ENCODE data around the gene SBK3.

GRCh38 chr19:55593096-55593772, 47.9 kb upstream of the SBK3 start:
- no peak for TF ChIP-seq POLR2A (IDR thresholded peaks at IDR 0.05)
- TF ChIP-seq, protein P1, sequence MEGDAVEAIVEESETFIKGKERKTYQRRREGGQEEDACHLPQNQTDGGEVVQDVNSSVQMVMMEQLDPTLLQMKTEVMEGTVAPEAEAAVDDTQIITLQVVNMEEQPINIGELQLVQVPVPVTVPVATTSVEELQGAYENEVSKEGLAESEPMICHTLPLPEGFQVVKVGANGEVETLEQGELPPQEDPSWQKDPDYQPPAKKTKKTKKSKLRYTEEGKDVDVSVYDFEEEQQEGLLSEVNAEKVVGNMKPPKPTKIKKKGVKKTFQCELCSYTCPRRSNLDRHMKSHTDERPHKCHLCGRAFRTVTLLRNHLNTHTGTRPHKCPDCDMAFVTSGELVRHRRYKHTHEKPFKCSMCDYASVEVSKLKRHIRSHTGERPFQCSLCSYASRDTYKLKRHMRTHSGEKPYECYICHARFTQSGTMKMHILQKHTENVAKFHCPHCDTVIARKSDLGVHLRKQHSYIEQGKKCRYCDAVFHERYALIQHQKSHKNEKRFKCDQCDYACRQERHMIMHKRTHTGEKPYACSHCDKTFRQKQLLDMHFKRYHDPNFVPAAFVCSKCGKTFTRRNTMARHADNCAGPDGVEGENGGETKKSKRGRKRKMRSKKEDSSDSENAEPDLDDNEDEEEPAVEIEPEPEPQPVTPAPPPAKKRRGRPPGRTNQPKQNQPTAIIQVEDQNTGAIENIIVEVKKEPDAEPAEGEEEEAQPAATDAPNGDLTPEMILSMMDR (IDR thresholded peaks at IDR 0.05): no peak
